Activated T-cell treated with anti-CD3 and anti-CD28 coated beads, Interleukin-2, amount 50 U/mL, for 4 hours (primary cell): ENCODE results near the gene DPP3. TPM values are rescaled to one million over a fixed set of nuclear protein-coding genes. Genes with fewer than 3 reads are reported as not detected.
"Not testable (repeated sequence)": the region's sequence is repeated elsewhere in the genome, so short reads cannot be mapped to it uniquely, and the experiment has no call there.

Experiments used
- ATAC-seq, 2 donors: fragments of 200-7000 bp; cut with Tn5 transposase; one replicate each; pipeline ENCODE4 v1.10.0; 2021
- DNase-seq: peaks from one replicate; pipeline ENCODE4 v3.0.0-alpha.2; 2020
- H3K27me3 Mint-ChIP-seq: one replicate; pipeline ENCODE4 v1.8.0; 2021; ENCODE audit warnings: low read depth, mixed read lengths
- H3K36me3 Mint-ChIP-seq: one replicate; pipeline ENCODE4 v1.8.0; 2022; ENCODE audit warnings: mixed read lengths; ENCODE audit not compliant: insufficient read depth
- H3K4me1 Mint-ChIP-seq: one replicate; pipeline ENCODE4 v1.8.0; 2021; ENCODE audit warnings: low read depth, mixed read lengths
- H3K4me3 Mint-ChIP-seq: one replicate; pipeline ENCODE4 v1.8.0; 2021; ENCODE audit warnings: mild to moderate bottlenecking, moderate library complexity, mixed read lengths
- H3K9me3 Mint-ChIP-seq: one replicate; pipeline ENCODE4 v1.8.0; 2021; ENCODE audit warnings: mixed read lengths
- total RNA-seq, 3 donors: library from RNA; stranded (reverse); gene quantifications; one replicate each; pipeline ENCODE4 v1.2.1, GENCODE V29; 2021

DPP3 gene, protein sequence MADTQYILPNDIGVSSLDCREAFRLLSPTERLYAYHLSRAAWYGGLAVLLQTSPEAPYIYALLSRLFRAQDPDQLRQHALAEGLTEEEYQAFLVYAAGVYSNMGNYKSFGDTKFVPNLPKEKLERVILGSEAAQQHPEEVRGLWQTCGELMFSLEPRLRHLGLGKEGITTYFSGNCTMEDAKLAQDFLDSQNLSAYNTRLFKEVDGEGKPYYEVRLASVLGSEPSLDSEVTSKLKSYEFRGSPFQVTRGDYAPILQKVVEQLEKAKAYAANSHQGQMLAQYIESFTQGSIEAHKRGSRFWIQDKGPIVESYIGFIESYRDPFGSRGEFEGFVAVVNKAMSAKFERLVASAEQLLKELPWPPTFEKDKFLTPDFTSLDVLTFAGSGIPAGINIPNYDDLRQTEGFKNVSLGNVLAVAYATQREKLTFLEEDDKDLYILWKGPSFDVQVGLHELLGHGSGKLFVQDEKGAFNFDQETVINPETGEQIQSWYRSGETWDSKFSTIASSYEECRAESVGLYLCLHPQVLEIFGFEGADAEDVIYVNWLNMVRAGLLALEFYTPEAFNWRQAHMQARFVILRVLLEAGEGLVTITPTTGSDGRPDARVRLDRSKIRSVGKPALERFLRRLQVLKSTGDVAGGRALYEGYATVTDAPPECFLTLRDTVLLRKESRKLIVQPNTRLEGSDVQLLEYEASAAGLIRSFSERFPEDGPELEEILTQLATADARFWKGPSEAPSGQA
- 100 to 1,000 TPM; 123 to 142 (median 132) TPM for total RNA-seq

GRCh38 chr11:66480117-66480938 is at the start of gene DPP3:
TSS of gene DPP3 (plus strand) at chr11:66480434. CDS start at chr11:66482201, 1,767 bp downstream.
- Mint-ChIP-seq H3K4me3 (peak within 1 kb of the TSS; percentile 88), H3K9me3 (no peaks in the 10 kb centered on the region), H3K4me1 (peaks cover 18% of the 10 kb centered on the region), H3K27me3 (no peaks in the 10 kb centered on the region), H3K36me3 (peaks cover 4% of the 10 kb centered on the region)
- ATAC-seq (peak; percentile 99), DNase-seq (peak; percentile 90)

DNA sequence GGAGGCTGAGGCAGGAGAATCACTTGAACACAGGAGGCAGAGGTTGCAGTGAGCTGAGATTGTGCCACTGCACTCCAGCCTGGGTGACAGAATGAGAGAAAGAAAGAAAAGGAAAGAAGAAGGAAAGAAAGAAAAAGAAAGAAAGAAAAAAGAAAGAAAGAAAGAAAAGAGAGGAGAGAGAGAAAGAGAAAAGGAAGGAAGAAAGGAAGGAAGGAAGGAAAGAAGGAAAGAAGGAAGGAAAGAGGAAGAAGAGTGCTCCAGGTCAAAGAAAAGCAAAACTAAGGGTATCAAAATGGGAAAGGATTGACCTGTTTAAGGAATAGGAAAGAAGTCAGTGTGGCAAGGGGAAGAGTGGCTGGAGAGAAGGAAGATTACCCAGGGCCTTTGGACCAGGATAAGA is 48.9 kb upstream of the DPP3 start:
- not testable (repeated sequence) for H3K4me1 Mint-ChIP-seq, ATAC-seq, H3K9me3 Mint-ChIP-seq, H3K4me3 Mint-ChIP-seq, H3K27me3 Mint-ChIP-seq, DNase-seq
- peaks cover 13% of the 10 kb centered on the region for H3K36me3 Mint-ChIP-seq

- not testable (repeated sequence) for DNase-seq, H3K4me3 Mint-ChIP-seq
Observed at GRCh38 chr11:66431871-66432329, 48.3 kb upstream of the DPP3 start.

GRCh38 chr11:66432597-66432996 is 47.6 kb upstream of the DPP3 start:
- ATAC-seq (no peak), DNase-seq (no peak)
- H3K9me3 Mint-ChIP-seq, result no peaks in the 10 kb centered on the region
- H3K27me3 Mint-ChIP-seq, result no peaks in the 10 kb centered on the region
- H3K4me1 Mint-ChIP-seq, result no peaks in the 10 kb centered on the region
- no peak overlapping the region for H3K4me3 Mint-ChIP-seq
- peaks cover 20% of the 10 kb centered on the region for H3K36me3 Mint-ChIP-seq

More at GRCh38 chr11:66431871-66432329, 48.3 kb upstream of the DPP3 start:
- peaks cover 19% of the 10 kb centered on the region for H3K36me3 Mint-ChIP-seq
- not testable (repeated sequence) for ATAC-seq, H3K27me3 Mint-ChIP-seq, H3K4me1 Mint-ChIP-seq, H3K9me3 Mint-ChIP-seq

DNA sequence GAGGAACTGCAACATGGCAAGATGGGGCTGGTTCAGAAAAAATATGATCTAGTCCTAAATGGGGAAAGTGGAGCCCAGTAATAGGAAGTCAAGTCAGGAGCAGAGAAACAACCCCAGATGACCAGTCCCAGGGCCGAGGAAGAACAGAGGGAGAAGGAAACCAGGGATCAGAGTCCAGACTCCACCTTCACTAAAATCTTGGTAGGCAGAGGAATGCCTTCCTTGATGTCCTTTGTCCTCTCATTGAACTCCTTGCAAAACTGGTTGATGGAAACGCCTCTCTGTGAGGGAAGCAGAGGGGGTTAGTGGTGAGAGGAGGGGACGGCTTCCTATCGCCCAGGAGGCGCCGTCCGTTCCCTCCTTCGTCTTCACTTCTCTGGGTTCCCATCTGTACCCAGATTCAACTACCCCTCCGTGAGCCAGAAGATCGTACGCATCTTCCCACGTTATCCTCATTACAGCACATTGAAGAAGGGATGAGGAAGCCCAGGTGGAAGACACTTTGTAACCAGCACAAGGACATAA is 42.2 kb upstream of the DPP3 start:
- Mint-ChIP-seq H3K4me1 (peaks cover 6% of the 10 kb centered on the region), H3K4me3 (peak overlapping the region; percentile 93), H3K9me3 (peaks cover 1% of the 10 kb centered on the region), H3K27me3 (peaks cover 2% of the 10 kb centered on the region), H3K36me3 (peaks cover 16% of the 10 kb centered on the region)
- no peak for ATAC-seq
- DNase-seq, result no peak

- DNase-seq, result peak; percentile 83
- peaks cover 4% of the 10 kb centered on the region for H3K27me3 Mint-ChIP-seq
- peaks cover 16% of the 10 kb centered on the region for H3K36me3 Mint-ChIP-seq
- ATAC-seq, result peak; percentile 97
- H3K4me1 Mint-ChIP-seq, result peaks cover 6% of the 10 kb centered on the region
- peak within 1 kb of the TSS; percentile 93 for H3K4me3 Mint-ChIP-seq
- peaks cover 9% of the 10 kb centered on the region for H3K9me3 Mint-ChIP-seq
Observed at GRCh38 chr11:66438504-66439466, 41.4 kb upstream of the DPP3 start, which contains the start of gene MRPL11. TSS of gene MRPL11 (minus strand) at chr11:66438848. CDS start at chr11:66438754, 94 bp downstream.

DNA sequence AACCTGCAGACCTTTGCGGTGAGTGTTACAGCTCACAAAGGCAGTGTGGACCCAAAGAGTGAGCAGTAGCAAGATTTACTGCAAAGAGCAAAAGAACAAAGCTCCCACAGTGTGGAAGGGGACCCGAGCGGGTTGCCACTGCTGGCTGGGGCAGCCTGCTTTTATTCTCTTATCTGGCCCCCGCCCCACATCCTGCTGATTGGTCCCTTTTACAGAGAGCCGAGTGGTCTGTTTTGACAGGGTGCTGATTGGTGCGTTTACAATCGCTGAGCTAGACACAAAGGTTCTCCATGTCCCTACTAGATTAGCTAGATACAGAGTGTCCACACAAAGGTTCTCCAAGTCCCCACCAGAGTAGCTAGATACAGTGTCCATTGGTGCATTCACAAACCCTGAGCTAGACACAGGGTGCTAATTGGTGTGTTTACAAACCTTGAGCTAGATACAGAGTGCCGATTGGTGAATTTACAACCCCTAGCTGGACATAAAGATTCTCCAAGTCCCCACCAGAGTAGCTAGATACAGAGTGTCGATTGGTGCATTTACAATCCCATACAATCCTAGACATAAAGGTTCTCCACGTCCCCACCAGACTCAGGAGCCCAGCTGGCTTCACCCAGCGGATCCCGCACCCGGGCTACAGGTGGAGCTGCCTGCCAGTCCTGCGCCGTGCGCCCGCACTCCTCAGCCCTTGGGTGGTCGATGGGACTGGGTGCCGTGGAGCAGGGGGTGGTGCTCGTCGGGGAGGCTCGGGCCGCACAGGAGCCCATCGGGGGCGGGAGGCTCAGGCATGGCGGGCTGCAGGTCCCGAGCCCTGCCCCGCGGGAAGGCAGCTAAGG is 39.9 kb upstream of the DPP3 start:
- not testable (repeated sequence) for H3K4me1 Mint-ChIP-seq, H3K27me3 Mint-ChIP-seq, ATAC-seq, DNase-seq, H3K4me3 Mint-ChIP-seq
- Mint-ChIP-seq H3K36me3 (peaks cover 12% of the 10 kb centered on the region), H3K9me3 (peaks cover 11% of the 10 kb centered on the region)

- Mint-ChIP-seq H3K9me3 (peaks cover 11% of the 10 kb centered on the region), H3K36me3 (peaks cover 11% of the 10 kb centered on the region)
- ATAC-seq, H3K27me3 Mint-ChIP-seq, H3K4me3 Mint-ChIP-seq, H3K4me1 Mint-ChIP-seq, DNase-seq: not testable (repeated sequence)
Observed at GRCh38 chr11:66440940-66441282, 39.3 kb upstream of the DPP3 start.

- peaks cover 8% of the 10 kb centered on the region for H3K27me3 Mint-ChIP-seq
- no peaks in the 10 kb centered on the region for H3K36me3 Mint-ChIP-seq
- H3K4me3 Mint-ChIP-seq, result no peak overlapping the region
- DNase-seq, result no peak
- H3K9me3 Mint-ChIP-seq, result peaks cover 11% of the 10 kb centered on the region
- no peaks in the 10 kb centered on the region for H3K4me1 Mint-ChIP-seq
- ATAC-seq, result no peak
Observed at GRCh38 chr11:66443602-66444001, 36.6 kb upstream of the DPP3 start.

DNA sequence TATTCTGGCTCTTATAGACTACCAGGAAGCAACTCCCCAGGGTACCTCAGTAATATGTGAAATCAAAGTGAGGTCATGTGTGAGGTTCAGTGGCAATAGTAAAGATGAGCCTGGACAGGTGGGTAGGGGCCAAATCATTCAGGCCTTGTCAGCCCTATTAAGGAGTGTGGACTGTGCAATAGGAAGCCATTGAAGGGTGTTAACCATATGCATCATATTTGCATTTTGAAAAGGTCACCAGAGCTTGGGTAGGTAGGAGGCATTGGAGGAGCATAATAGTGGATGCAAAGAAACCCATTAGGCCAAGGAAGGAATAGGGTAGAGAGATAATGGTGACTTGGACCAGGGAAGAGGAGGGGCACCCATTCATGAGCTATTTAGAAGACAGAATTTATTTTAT is 33.2 kb upstream of the DPP3 start:
- no peaks in the 10 kb centered on the region for H3K4me1 Mint-ChIP-seq
- peaks cover 21% of the 10 kb centered on the region for H3K27me3 Mint-ChIP-seq
- peaks cover 11% of the 10 kb centered on the region for H3K9me3 Mint-ChIP-seq
- H3K36me3 Mint-ChIP-seq, result no peaks in the 10 kb centered on the region
- no peak overlapping the region for H3K4me3 Mint-ChIP-seq
- ATAC-seq (no peak), DNase-seq (no peak)

GRCh38 chr11:66448523-66448922 is 31.7 kb upstream of the DPP3 start:
- ATAC-seq (no peak), DNase-seq (no peak)
- no peak overlapping the region for H3K4me3 Mint-ChIP-seq
- no peaks in the 10 kb centered on the region for H3K4me1 Mint-ChIP-seq
- peaks cover 19% of the 10 kb centered on the region for H3K27me3 Mint-ChIP-seq
- H3K36me3 Mint-ChIP-seq, result no peaks in the 10 kb centered on the region
- H3K9me3 Mint-ChIP-seq, result peaks cover 5% of the 10 kb centered on the region

GRCh38 chr11:66450560-66450959 is 29.7 kb upstream of the DPP3 start:
- DNase-seq (no peak), ATAC-seq (no peak)
- peaks cover 15% of the 10 kb centered on the region for H3K4me1 Mint-ChIP-seq
- no peak overlapping the region for H3K4me3 Mint-ChIP-seq
- H3K36me3 Mint-ChIP-seq, result no peaks in the 10 kb centered on the region
- peaks cover 19% of the 10 kb centered on the region for H3K27me3 Mint-ChIP-seq
- H3K9me3 Mint-ChIP-seq, result no peaks in the 10 kb centered on the region
